Measurements from ENCODE around the gene KCNAB1. TPM values are rescaled to one million over a fixed set of nuclear protein-coding genes. Genes with fewer than 3 reads are reported as not detected.

Gene KCNAB1
- polyA plus RNA-seq, 1 donor (not counting 4 experiments of a cell fraction or from before 2014, with no cell fraction given), result 0.03 TPM

DNA sequence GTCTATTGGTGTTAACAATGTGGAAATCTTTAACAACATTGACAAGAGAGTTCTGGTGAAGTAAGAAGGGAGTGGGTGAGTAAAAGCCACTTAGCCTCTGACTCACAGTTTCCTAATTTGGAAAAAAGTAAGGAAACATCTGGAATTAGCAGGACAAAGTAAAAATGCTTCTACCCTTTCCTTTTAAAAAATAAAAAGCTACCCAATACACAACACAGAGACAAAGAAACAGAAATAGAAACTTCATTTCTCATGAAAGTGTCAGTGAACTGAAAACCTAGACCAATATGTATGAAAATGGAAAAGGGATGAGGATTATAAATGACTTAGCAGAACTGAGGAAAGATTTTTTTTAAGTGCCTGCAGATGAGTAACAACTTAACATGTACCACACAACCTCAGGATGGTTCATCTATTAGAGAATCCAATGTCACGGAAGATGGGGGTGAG lies 369.1 kb downstream of the KCNAB1 start:
- dilution Hi-C loops (cut with MboI; ENCODE audit: extremely low pct_ligation_motif_present, low sequenced_read_pairs), result no loop called here
- DNase-seq (ENCODE audit: low read depth, low spot score), result no peak
- FAIRE-seq, result no peak
- H3K4me1 ChIP-seq (ENCODE audit: control insufficient read depth, extremely low read depth, insufficient read depth, low read length), result peaks cover 11% of the 10 kb centered on the region
- H3K79me2 ChIP-seq (ENCODE audit: control insufficient read depth, insufficient read depth, low read length), result no peaks in the 10 kb centered on the region
- TF ChIP-seq EZH2 (IDR thresholded peaks at IDR 0.05; ENCODE audit: low read length) (no peak), CTCF (optimal IDR thresholded peaks at IDR 0.05 in 1 of 3, IDR thresholded peaks at IDR 0.05 in 1 of 3, conservative IDR thresholded peaks at IDR 0.05 in 1 of 3; ENCODE audit: extremely low read depth in 1 of 3, insufficient read depth in 2 of 3, low read length in 3 of 3) (no peak)
- no peaks in the 10 kb centered on the region for H3K9me3 ChIP-seq (ENCODE audit: control insufficient read depth, low read depth, low read length)
- no peaks in the 10 kb centered on the region for H3K9me1 ChIP-seq (ENCODE audit: control insufficient read depth, extremely low read depth, insufficient read depth, low read length)
- H2AFZ ChIP-seq (ENCODE audit: control insufficient read depth, low read length), result no peak overlapping the region
- no peak overlapping the region for H3K9ac ChIP-seq (ENCODE audit: control insufficient read depth, extremely low read depth, insufficient read depth, low read length)
- H3K4me3 ChIP-seq (ENCODE audit: control insufficient read depth in 2 of 3, extremely low read depth in 1 of 3, insufficient read depth in 2 of 3, low read depth in 1 of 3, low read length in 3 of 3), result no peak overlapping the region
- no peaks in the 10 kb centered on the region for H3K36me3 ChIP-seq (ENCODE audit: control insufficient read depth in 2 of 2, extremely low read depth in 1 of 2, insufficient read depth in 2 of 2, low read length in 2 of 2)
- no peaks in the 10 kb centered on the region for H4K20me1 ChIP-seq (ENCODE audit: control insufficient read depth, extremely low read depth, insufficient read depth, low read length)
- H3K27me3 ChIP-seq (ENCODE audit: control insufficient read depth, extremely low read depth, insufficient read depth, low read length), result no peaks in the 10 kb centered on the region
- no peak overlapping the region for H3K27ac ChIP-seq (ENCODE audit: control insufficient read depth, insufficient read depth, low read length)
- no peak overlapping the region for H3K4me2 ChIP-seq (ENCODE audit: control insufficient read depth, extremely low read depth, insufficient read depth, low read depth, low read length)

DNA sequence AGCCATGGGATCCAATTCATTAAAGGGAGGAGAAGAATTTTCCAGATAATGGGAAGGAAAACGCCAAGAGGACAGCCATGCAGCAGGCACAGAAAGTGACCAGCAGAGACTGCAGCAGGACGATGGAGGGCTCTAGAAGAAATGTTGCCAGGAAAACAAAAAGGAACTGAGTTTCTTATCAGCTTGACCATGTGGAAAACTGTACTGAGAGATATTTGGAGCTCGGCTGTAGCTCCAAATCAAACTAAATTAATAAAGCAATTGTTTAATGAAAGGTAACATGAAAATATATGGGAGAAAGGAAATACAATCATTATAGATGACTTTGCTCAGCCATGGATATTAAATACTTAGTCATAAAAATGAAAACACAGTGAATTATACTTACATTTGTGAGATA lies 370.8 kb downstream of the KCNAB1 start:
- Histone ChIP-seq H3K4me1 (ENCODE audit: control insufficient read depth, extremely low read depth, insufficient read depth, low read length) (peaks cover 7% of the 10 kb centered on the region), H3K27me3 (ENCODE audit: control insufficient read depth, extremely low read depth, insufficient read depth, low read length) (no peaks in the 10 kb centered on the region), H3K36me3 (ENCODE audit: control insufficient read depth in 2 of 2, extremely low read depth in 1 of 2, insufficient read depth in 2 of 2, low read length in 2 of 2) (no peaks in the 10 kb centered on the region), H3K79me2 (ENCODE audit: control insufficient read depth, insufficient read depth, low read length) (no peaks in the 10 kb centered on the region), H4K20me1 (ENCODE audit: control insufficient read depth, extremely low read depth, insufficient read depth, low read length) (no peaks in the 10 kb centered on the region), H2AFZ (ENCODE audit: control insufficient read depth, low read length) (no peak overlapping the region), H3K9me1 (ENCODE audit: control insufficient read depth, extremely low read depth, insufficient read depth, low read length) (no peaks in the 10 kb centered on the region), H3K27ac (ENCODE audit: control insufficient read depth, insufficient read depth, low read length) (no peak overlapping the region), H3K9me3 (ENCODE audit: control insufficient read depth, low read depth, low read length) (no peaks in the 10 kb centered on the region), H3K4me2 (ENCODE audit: control insufficient read depth, extremely low read depth, insufficient read depth, low read depth, low read length) (no peak overlapping the region), H3K4me3 (ENCODE audit: control insufficient read depth in 2 of 3, extremely low read depth in 1 of 3, insufficient read depth in 2 of 3, low read depth in 1 of 3, low read length in 3 of 3) (no peak overlapping the region), H3K9ac (ENCODE audit: control insufficient read depth, extremely low read depth, insufficient read depth, low read length) (no peak overlapping the region)
- FAIRE-seq (no peak), DNase-seq (ENCODE audit: low read depth, low spot score) (no peak)
- no peak for TF ChIP-seq EZH2 (IDR thresholded peaks at IDR 0.05; ENCODE audit: low read length)
- dilution Hi-C loops (cut with MboI; ENCODE audit: extremely low pct_ligation_motif_present, low sequenced_read_pairs), result no loop called here

GRCh38 chr3:156492801-156493261 lies 372.5 kb downstream of the KCNAB1 start:
- DNase-seq (ENCODE audit: low read depth, low spot score) (no peak), FAIRE-seq (no peak)
- H3K27ac ChIP-seq (ENCODE audit: control insufficient read depth, insufficient read depth, low read length), result no peak overlapping the region
- no peak overlapping the region for H2AFZ ChIP-seq (ENCODE audit: control insufficient read depth, low read length)
- dilution Hi-C loops (cut with MboI; ENCODE audit: extremely low pct_ligation_motif_present, low sequenced_read_pairs), result no loop called here
- no peaks in the 10 kb centered on the region for H4K20me1 ChIP-seq (ENCODE audit: control insufficient read depth, extremely low read depth, insufficient read depth, low read length)
- TF ChIP-seq CTCF (optimal IDR thresholded peaks at IDR 0.05 in 1 of 3, IDR thresholded peaks at IDR 0.05 in 1 of 3, conservative IDR thresholded peaks at IDR 0.05 in 1 of 3; ENCODE audit: extremely low read depth in 1 of 3, insufficient read depth in 2 of 3, low read length in 3 of 3) (no peak), EZH2 (IDR thresholded peaks at IDR 0.05; ENCODE audit: low read length) (no peak)
- H3K79me2 ChIP-seq (ENCODE audit: control insufficient read depth, insufficient read depth, low read length), result no peaks in the 10 kb centered on the region
- H3K4me2 ChIP-seq (ENCODE audit: control insufficient read depth, extremely low read depth, insufficient read depth, low read depth, low read length), result no peak overlapping the region
- no peak overlapping the region for H3K9ac ChIP-seq (ENCODE audit: control insufficient read depth, extremely low read depth, insufficient read depth, low read length)
- no peaks in the 10 kb centered on the region for H3K9me3 ChIP-seq (ENCODE audit: control insufficient read depth, low read depth, low read length)
- H3K4me3 ChIP-seq (ENCODE audit: control insufficient read depth in 2 of 3, extremely low read depth in 1 of 3, insufficient read depth in 2 of 3, low read depth in 1 of 3, low read length in 3 of 3), result no peak overlapping the region
- peaks cover 7% of the 10 kb centered on the region for H3K4me1 ChIP-seq (ENCODE audit: control insufficient read depth, extremely low read depth, insufficient read depth, low read length)
- H3K27me3 ChIP-seq (ENCODE audit: control insufficient read depth, extremely low read depth, insufficient read depth, low read length), result no peaks in the 10 kb centered on the region
- no peaks in the 10 kb centered on the region for H3K9me1 ChIP-seq (ENCODE audit: control insufficient read depth, extremely low read depth, insufficient read depth, low read length)
- no peaks in the 10 kb centered on the region for H3K36me3 ChIP-seq (ENCODE audit: control insufficient read depth in 2 of 2, extremely low read depth in 1 of 2, insufficient read depth in 2 of 2, low read length in 2 of 2)

Measured in keratinocyte (primary cell).